ENCODE results near the gene MYL12B.

The MYL12B gene

DNA sequence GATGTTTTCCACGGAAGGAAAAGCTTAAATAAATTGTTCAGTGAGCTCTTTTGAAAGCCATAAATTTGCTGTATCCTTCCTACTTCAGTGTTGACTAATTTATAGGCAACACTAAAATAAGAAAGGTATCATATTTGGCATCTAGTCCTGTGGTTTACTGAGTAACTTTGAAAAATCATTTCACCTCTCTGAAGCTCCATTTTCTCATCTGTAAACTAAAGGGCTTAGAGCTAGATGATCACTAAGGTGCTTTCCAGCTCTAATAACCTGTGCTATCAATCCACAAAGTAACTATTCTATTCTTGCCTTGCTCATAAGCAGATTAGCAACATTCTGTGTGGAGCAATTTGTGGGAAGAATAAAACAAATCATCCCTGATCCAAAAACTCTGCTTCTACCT, 38.6 kb upstream of the MYL12B start:
- CTCF ChIA-PET: no interaction called here
- TF ChIP-seq, protein P1, sequence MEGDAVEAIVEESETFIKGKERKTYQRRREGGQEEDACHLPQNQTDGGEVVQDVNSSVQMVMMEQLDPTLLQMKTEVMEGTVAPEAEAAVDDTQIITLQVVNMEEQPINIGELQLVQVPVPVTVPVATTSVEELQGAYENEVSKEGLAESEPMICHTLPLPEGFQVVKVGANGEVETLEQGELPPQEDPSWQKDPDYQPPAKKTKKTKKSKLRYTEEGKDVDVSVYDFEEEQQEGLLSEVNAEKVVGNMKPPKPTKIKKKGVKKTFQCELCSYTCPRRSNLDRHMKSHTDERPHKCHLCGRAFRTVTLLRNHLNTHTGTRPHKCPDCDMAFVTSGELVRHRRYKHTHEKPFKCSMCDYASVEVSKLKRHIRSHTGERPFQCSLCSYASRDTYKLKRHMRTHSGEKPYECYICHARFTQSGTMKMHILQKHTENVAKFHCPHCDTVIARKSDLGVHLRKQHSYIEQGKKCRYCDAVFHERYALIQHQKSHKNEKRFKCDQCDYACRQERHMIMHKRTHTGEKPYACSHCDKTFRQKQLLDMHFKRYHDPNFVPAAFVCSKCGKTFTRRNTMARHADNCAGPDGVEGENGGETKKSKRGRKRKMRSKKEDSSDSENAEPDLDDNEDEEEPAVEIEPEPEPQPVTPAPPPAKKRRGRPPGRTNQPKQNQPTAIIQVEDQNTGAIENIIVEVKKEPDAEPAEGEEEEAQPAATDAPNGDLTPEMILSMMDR (IDR thresholded peaks at IDR 0.05; ENCODE audit: insufficient read depth, low read length, missing control alignments): no peak

DNA sequence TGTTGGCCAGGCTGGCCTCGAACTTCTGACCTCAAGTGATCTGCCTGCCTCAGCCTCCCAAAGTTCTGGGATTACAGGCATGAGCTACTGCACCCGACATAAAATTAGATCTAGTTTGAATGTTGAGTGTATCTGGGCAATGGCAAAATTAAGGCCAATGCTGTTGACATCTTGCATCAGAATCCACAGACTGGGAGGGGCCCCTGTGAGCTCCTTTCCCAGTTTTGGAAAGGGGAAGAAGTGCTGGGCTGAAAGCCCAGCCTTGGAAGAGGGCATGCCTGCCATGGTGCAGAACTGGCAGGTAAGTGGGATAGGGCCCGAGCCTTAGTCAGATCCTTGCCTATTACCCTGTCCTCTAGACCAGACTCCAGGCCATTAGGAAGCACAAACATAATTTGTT, 37.7 kb upstream of the MYL12B start:
- CTCF ChIA-PET: no interaction called here

More for the DNA sequence above, 38.6 kb upstream of the MYL12B start:
- POLR2A ChIA-PET: no interaction called here
- H3K4me3 ChIP-seq (ENCODE audit: low read depth, low read length): no peak overlapping the region
- DNase-seq (ENCODE audit: low read depth, low spot score): no peak

DNA sequence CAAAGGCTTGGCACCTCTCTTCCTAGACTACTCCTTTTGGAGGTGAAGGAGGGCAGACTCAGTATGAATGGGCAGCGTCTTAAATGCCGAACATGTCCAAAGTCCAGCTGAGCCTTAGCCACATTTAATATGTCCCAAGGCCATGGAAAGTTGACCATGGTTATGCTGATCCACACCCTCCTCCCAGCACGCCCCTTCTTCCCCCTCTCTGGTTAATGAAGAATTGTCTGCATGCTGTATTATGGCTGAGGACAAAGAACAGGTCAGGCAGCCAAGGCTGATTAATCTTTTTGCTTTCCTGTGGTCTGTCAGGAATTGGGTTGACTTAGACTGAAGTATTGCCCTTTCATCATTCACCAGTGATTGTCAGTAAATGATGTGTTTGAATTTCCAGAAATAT, 36.3 kb upstream of the MYL12B start:
- POLR2A ChIA-PET: no interaction called here
- H3K4me3 ChIP-seq (ENCODE audit: low read depth, low read length): no peak overlapping the region
- TF ChIP-seq, protein P1 (IDR thresholded peaks at IDR 0.05; ENCODE audit: insufficient read depth, low read length, missing control alignments): no peak
- CTCF ChIA-PET: interaction anchor here (1.5 kb wide), 1 partner anchor 20 kb away, joined by 5 read pairs; no protein-coding TSS in a partner anchor
- DNase-seq (ENCODE audit: low read depth, low spot score): no peak

More for the DNA sequence above, 37.7 kb upstream of the MYL12B start:
- no peak for DNase-seq (ENCODE audit: low read depth, low spot score)
- TF ChIP-seq, protein P1 (IDR thresholded peaks at IDR 0.05; ENCODE audit: insufficient read depth, low read length, missing control alignments): no peak
- H3K4me3 ChIP-seq (ENCODE audit: low read depth, low read length): no peak overlapping the region
- POLR2A ChIA-PET: no interaction called here

DNA sequence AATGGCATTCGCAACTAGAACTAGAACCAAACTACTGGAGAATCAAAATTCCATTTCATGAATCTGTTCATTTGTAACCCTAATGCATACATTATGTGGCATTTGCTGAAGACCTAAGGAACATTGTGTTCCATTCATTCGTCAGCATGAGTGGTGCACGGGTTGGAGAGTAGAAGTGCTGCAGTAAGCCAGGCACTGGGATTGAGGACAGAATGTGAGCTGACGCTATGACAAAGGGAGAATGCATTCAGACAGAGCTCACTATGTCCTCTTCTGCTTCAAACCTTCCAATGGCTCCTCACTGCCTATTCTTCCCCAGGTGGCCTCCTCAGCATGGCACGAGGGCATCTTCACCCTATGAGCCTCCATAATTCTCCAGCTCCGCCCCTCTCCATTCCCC, 35.9 kb upstream of the MYL12B start:
- TF ChIP-seq, protein P1 (IDR thresholded peaks at IDR 0.05; ENCODE audit: insufficient read depth, low read length, missing control alignments): no peak
- POLR2A ChIA-PET: no interaction called here
- CTCF ChIA-PET: interaction anchor here (1.5 kb wide), 1 partner anchor 19 kb away, joined by 5 read pairs; no protein-coding TSS in a partner anchor
- no peak for DNase-seq (ENCODE audit: low read depth, low spot score)
- H3K4me3 ChIP-seq (ENCODE audit: low read depth, low read length): no peak overlapping the region

DNA sequence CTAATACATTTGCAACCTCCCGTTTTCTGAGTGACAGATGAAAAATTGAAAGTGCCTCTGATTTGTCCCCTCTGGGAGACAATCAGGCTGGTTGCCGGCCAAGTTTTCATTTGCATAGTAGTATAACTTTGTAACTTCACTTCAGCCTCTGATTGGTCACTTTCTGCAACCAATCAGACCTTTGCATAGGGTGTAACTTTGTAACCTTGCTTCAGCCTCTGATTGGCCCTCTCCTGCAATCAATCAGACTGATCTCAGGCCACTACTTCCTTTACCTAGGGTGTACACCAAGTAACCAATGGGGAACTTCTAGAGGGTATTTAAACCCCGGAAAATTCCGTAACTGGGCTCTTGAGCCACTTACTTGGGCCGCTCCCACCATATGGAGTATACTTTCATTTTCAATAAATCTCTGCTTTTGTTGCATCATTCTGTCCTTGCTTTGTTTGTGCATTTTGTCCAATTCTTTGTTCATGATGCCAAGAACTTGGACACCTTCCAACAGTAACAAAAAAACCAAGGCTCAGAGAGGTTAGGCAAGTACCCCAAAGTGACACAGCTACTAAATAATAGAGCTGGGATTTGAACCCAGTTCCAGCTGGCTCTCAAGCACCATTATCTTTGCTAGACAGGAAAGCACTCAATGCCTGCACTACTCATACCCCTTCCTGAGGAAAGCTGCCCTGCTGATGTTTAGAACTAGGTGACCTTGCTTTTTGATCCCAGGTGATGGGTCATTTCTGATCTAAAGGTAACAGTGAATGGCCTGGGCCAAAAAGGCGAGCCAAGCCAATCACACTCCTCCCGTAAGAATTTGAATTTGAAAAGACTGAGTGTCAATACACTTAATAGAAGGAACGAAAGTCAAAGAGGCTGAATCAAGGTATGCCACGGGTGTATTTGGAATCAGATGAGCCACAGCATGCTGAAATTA, 31.3 kb upstream of the MYL12B start:
- H3K4me3 ChIP-seq (ENCODE audit: low read depth, low read length): no peak overlapping the region
- CTCF ChIA-PET: no interaction called here
- TF ChIP-seq, protein P1 (IDR thresholded peaks at IDR 0.05; ENCODE audit: insufficient read depth, low read length, missing control alignments): no peak
- no peak for DNase-seq (ENCODE audit: low read depth, low spot score)
- POLR2A ChIA-PET: no interaction called here

DNA sequence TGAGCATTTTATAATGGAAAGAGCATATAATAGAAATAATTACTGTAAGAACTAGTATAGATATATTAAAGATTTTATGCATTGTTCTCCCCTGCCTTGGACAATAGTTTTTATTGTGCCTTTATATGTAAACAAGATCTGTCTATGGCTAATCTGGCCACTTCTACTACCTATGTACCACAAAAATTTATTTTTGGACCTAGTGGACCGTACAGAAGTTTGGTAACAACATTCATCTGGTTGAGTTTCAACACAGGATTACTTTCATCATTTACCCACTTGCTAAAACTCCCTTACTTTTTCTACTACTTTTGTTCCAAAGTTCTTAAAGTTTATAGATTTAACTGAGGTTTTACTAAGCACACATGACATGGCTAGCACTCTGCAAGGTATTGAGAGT, 28.9 kb upstream of the MYL12B start:
- CTCF ChIA-PET: no interaction called here
- POLR2A ChIA-PET: no interaction called here
- no peak overlapping the region for H3K4me3 ChIP-seq (ENCODE audit: low read depth, low read length)
- TF ChIP-seq, protein P1 (IDR thresholded peaks at IDR 0.05; ENCODE audit: insufficient read depth, low read length, missing control alignments): no peak
- no peak for DNase-seq (ENCODE audit: low read depth, low spot score)

All from AG04449 (cell line).